ENCODE measurements around the gene ATG9A. TPM values are rescaled to one million over a fixed set of nuclear protein-coding genes. Genes with fewer than 3 reads are reported as not detected.

Gene ATG9A
- total and polyA plus RNA-seq, 2 donors (not counting 3 experiments of a cell fraction or from before 2014, with no cell fraction given): 65.5 to 95.0 TPM

DNA sequence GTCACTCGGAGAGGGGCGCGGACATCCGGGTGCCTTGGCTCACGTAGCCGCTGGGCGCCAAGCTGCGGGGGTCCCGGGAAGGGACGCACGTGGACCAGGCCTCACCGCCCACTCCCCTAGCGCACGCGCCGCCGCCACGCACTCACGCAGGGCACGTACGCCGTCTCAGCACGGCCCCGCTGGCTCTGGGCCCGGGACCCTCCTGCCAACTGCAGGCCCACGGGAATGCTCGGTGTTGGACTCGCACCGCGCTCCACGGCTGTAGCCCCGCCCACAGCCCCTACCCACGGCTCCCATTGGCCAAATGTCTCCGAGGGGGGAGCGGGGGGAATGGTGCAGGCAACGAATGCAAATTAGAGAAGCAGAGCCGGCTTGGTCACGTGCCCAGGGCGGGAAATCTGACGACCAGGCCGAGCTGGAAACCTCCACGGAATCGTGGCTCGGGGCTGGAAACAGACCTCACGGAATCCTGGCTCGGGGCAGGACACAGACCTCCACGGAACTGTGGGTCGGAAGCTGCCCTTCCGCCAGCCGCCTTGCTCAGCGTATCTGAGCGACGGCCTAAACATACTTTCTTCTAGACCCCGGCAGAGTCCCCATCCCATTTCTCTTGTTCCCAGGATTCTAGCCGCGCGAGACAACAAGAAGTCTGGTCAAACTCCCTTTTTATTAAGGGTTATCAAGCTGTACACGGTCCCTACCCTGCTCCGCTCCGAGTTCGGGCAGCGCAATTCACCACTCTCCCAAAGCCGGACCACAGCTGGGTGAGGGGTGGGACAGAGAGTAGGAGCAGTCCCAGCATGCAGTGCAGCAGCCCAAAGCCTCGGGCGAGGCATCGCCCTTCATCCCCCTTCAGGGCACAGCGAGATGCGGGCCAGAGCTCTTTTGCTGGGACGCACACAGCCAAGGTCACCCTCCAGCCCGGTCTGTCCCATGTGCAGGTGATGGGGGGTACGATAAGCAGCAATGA lies 10.4 kb downstream of the ATG9A start, which contains the start of gene ABCB6:
ABCB6 (minus strand) TSS at position 227 of the 970 bp plus-strand sequence. CDS start 285 bp downstream, outside the sequence.
- no peaks in the 10 kb centered on the region for H3K9me1 ChIP-seq (replicated peaks; ENCODE audit: control insufficient read depth, extremely low read depth, insufficient read depth, low read length)
- TSS peak; percentile 67 for BruUV-seq (replicated peaks)
- ChIA-PET CTCF (interaction anchor here (0.5 to 2.2 kb wide), 7 partner anchors 7 to 76 kb away, joined by 3 to 12 read pairs (median 4); partner anchors contain the start of genes ANKZF1, ATG9A, CNPPD1 and DNAJB2), POLR2A (interaction anchor here (0.5 to 1.2 kb wide), 3 partner anchors 10 to 68 kb away, joined by 4 to 6 read pairs (median 4); partner anchors contain the start of genes ANKZF1 and ATG9A)
- FAIRE-seq: peak; percentile 95
- H3K4me2 ChIP-seq (ENCODE audit: insufficient read depth, low read length): peak within 1 kb of the TSS; percentile 83
- no peaks in the 10 kb centered on the region for H3K79me2 ChIP-seq (ENCODE audit: control insufficient read depth, insufficient read depth, low read length)
- intact Hi-C loops (cut with micrococcal nuclease) (loop anchor here (1.0 to 5.0 kb wide), 10 partner anchors 10 to 168 kb away; partner anchors contain the start of genes ANKZF1, ATG9A, DNAJB2 and DNPEP), dilution Hi-C loops (cut with MboI; ENCODE audit: extremely low pct_ligation_motif_present, low sequenced_read_pairs) (no loop called here)
- H2AFZ ChIP-seq (ENCODE audit: low read depth, low read length): peak within 1 kb of the TSS; percentile 56
- peaks cover 14% of the 10 kb centered on the region for H3K4me1 ChIP-seq (ENCODE audit: control insufficient read depth, extremely low read depth, insufficient read depth, low read length)
- DNase-seq (ENCODE audit: low read depth, low spot score): peak; percentile 93
- peak within 1 kb of the TSS; percentile 37 for H3K9ac ChIP-seq (replicated peaks; ENCODE audit: extremely low read depth, insufficient read depth, low read length)
- no peaks in the 10 kb centered on the region for H3K9me3 ChIP-seq (replicated peaks; ENCODE audit: control insufficient read depth, insufficient read depth, low read length)
- H3K36me3 ChIP-seq (ENCODE audit: control insufficient read depth in 2 of 2, extremely low read depth in 1 of 2, insufficient read depth in 2 of 2, low read length in 2 of 2): peaks cover 3 to 32% of the 10 kb centered on the region in 2 experiments
- TF ChIP-seq POLR2A (IDR thresholded peaks at IDR 0.05; ENCODE audit: low read depth, low read length) (peak; percentile 83), MYC (IDR thresholded peaks at IDR 0.05; ENCODE audit: low read depth, low read length) (peak; percentile 49), FOS (IDR thresholded peaks at IDR 0.05; ENCODE audit: borderline replicate concordance, insufficient read depth, low read length) (no peak), EZH2 (IDR thresholded peaks at IDR 0.05; ENCODE audit: borderline replicate concordance, low read depth, low read length, severe bottlenecking) (no peak), GATA2 (IDR thresholded peaks at IDR 0.05; ENCODE audit: insufficient read depth, insufficient read length, low read depth, low read length) (no peak), JUN (IDR thresholded peaks at IDR 0.05; ENCODE audit: borderline replicate concordance, insufficient read depth, insufficient read length, low read depth) (no peak), POLR2AphosphoS5 (IDR thresholded peaks at IDR 0.05; ENCODE audit: insufficient read depth, low read depth, low read length) (peak; percentile 81)
- TF ChIP-seq, protein P1, sequence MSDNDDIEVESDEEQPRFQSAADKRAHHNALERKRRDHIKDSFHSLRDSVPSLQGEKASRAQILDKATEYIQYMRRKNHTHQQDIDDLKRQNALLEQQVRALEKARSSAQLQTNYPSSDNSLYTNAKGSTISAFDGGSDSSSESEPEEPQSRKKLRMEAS (IDR thresholded peaks at IDR 0.05; ENCODE audit: insufficient read depth, insufficient read length): peak; percentile 96
- TF ChIP-seq, protein P2, sequence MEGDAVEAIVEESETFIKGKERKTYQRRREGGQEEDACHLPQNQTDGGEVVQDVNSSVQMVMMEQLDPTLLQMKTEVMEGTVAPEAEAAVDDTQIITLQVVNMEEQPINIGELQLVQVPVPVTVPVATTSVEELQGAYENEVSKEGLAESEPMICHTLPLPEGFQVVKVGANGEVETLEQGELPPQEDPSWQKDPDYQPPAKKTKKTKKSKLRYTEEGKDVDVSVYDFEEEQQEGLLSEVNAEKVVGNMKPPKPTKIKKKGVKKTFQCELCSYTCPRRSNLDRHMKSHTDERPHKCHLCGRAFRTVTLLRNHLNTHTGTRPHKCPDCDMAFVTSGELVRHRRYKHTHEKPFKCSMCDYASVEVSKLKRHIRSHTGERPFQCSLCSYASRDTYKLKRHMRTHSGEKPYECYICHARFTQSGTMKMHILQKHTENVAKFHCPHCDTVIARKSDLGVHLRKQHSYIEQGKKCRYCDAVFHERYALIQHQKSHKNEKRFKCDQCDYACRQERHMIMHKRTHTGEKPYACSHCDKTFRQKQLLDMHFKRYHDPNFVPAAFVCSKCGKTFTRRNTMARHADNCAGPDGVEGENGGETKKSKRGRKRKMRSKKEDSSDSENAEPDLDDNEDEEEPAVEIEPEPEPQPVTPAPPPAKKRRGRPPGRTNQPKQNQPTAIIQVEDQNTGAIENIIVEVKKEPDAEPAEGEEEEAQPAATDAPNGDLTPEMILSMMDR (IDR thresholded peaks at IDR 0.05; ENCODE audit: extremely low read depth in 1 of 2, insufficient read depth in 1 of 2, low read depth in 1 of 2, low read length in 2 of 2): no peak
- peak within 1 kb of the TSS; percentile 20 to 55 (median 46) for H3K4me3 ChIP-seq (replicated peaks in 1 of 3; ENCODE audit: insufficient read depth in 1 of 3, low read depth in 1 of 3, low read length in 3 of 3)
- no peaks in the 10 kb centered on the region for H3K27me3 ChIP-seq (ENCODE audit: control insufficient read depth in 2 of 2, insufficient read depth in 2 of 2, low read length in 2 of 2)
- H3K27ac ChIP-seq (ENCODE audit: insufficient read depth, low read depth, low read length): peak within 1 kb of the TSS; percentile 82
- H4K20me1 ChIP-seq (replicated peaks; ENCODE audit: control insufficient read depth, extremely low read depth, insufficient read depth, low read length): no peaks in the 10 kb centered on the region

Measured in endothelial cell of umbilical vein (primary cell).